Ascending aorta (tissue), 2 donors: ENCODE results near the gene PLEKHG7. TPM values are rescaled to one million over a fixed set of nuclear protein-coding genes. Genes with fewer than 3 reads are reported as not detected.

Experiments
- DNase-seq, 2 donors: peaks; one replicate each; pipeline ENCODE4 v3.0.0-alpha.2; 2019; ENCODE audit warnings: low spot score in 2 of 2
- H3K27ac ChIP-seq, 2 donors: fragments of 200-600 bp; sonication (generic); one replicate each; pipeline ENCODE4 v1.5.1; 2016 to 2017; ENCODE audit warnings: mild to moderate bottlenecking in 1 of 2
- H3K27me3 ChIP-seq: fragments of 200-600 bp; sonication (generic); one replicate; pipeline ENCODE4 v1.5.1; 2017
- H3K36me3 ChIP-seq, 2 donors: fragments of 200-600 bp; sonication (generic); one replicate each; pipeline ENCODE4 v1.5.1; 2016
- H3K4me1 ChIP-seq, 2 donors: fragments of 200-600 bp; sonication (generic); one replicate each; pipeline ENCODE4 v1.5.1; 2016 to 2017; ENCODE audit warnings: mild to moderate bottlenecking in 1 of 2
- H3K4me3 ChIP-seq, 2 donors: fragments of 200-600 bp; sonication (generic); one replicate each; pipeline ENCODE4 v1.5.1; 2016 to 2017; ENCODE audit warnings: mild to moderate bottlenecking in 1 of 2
- H3K9me3 ChIP-seq, 2 donors: fragments of 200-600 bp; sonication (generic); one replicate each; pipeline ENCODE4 v1.5.1; 2016
- CTCF ChIP-seq, 3 experiments: fragments of 200-600 bp in 2 of 3; fragments of 450-650 bp in 1 of 3; sonication (generic) in 2 of 3; IDR thresholded peaks; one replicate each; pipeline ENCODE4 v1.5.1; 2016 to 2019; ENCODE audit warnings: antibody characterized with exemption in 3 of 3, mild to moderate bottlenecking in 1 of 3, moderate library complexity in 1 of 3
- intact Hi-C: fragments of 100-400 bp; cut with DNase I; formaldehyde crosslinking; loops from one replicate; pipeline ENCODE4 v1.15.1; 2023
- total RNA-seq: library from RNA; depleted of rRNA; stranded (reverse); fragments of >200 nt; gene quantifications from one replicate; pipeline ENCODE4 v1.1.0, GENCODE V29; 2016

The PLEKHG7 gene
- total RNA-seq, 1 donor from 2014 or later, result not detected

- no peak for TF ChIP-seq CTCF (IDR thresholded peaks at IDR 0.05)
- no peaks in the 10 kb centered on the region for H3K4me1 ChIP-seq
- no peak for DNase-seq
- H3K27ac ChIP-seq, result no peak overlapping the region
- no peaks in the 10 kb centered on the region for H3K27me3 ChIP-seq
- intact Hi-C loops, result no loop called here
- no peak overlapping the region for H3K4me3 ChIP-seq
- H3K36me3 ChIP-seq, result no peaks in the 10 kb centered on the region
- no peaks in the 10 kb centered on the region for H3K9me3 ChIP-seq
Observed at GRCh38 chr12:92721656-92722055, 18.9 kb downstream of the PLEKHG7 start.

- H3K27ac ChIP-seq, result no peak overlapping the region
- no peaks in the 10 kb centered on the region for H3K27me3 ChIP-seq
- H3K9me3 ChIP-seq, result no peaks in the 10 kb centered on the region
- H3K36me3 ChIP-seq, result no peaks in the 10 kb centered on the region
- no peak for TF ChIP-seq CTCF (IDR thresholded peaks at IDR 0.05)
- no peak for DNase-seq
- H3K4me3 ChIP-seq, result no peak overlapping the region
- no peaks in the 10 kb centered on the region for H3K4me1 ChIP-seq
- intact Hi-C loops, result no loop called here
Observed at GRCh38 chr12:92722897-92723296, 20.1 kb downstream of the PLEKHG7 start.

- TF ChIP-seq CTCF (IDR thresholded peaks at IDR 0.05), result no peak
- no peak overlapping the region for H3K27ac ChIP-seq
- no peaks in the 10 kb centered on the region for H3K9me3 ChIP-seq
- H3K4me1 ChIP-seq, result no peaks in the 10 kb centered on the region
- intact Hi-C loops, result no loop called here
- DNase-seq, result no peak
- H3K36me3 ChIP-seq, result no peaks in the 10 kb centered on the region
- no peaks in the 10 kb centered on the region for H3K27me3 ChIP-seq
- H3K4me3 ChIP-seq, result no peak overlapping the region
Observed at GRCh38 chr12:92726850-92727249, 24.1 kb downstream of the PLEKHG7 start.

- Histone ChIP-seq H3K27ac (no peak overlapping the region), H3K9me3 (no peaks in the 10 kb centered on the region), H3K27me3 (no peaks in the 10 kb centered on the region), H3K36me3 (no peaks in the 10 kb centered on the region), H3K4me3 (no peak overlapping the region), H3K4me1 (no peaks in the 10 kb centered on the region)
- no peak for DNase-seq
- no peak for TF ChIP-seq CTCF (IDR thresholded peaks at IDR 0.05)
- intact Hi-C loops, result no loop called here
Observed at GRCh38 chr12:92729773-92730305, 27.1 kb downstream of the PLEKHG7 start.

- Histone ChIP-seq H3K27ac (no peak overlapping the region), H3K4me3 (no peak overlapping the region), H3K36me3 (no peaks in the 10 kb centered on the region), H3K9me3 (no peaks in the 10 kb centered on the region), H3K27me3 (no peaks in the 10 kb centered on the region), H3K4me1 (no peaks in the 10 kb centered on the region)
- intact Hi-C loops, result no loop called here
- TF ChIP-seq CTCF (IDR thresholded peaks at IDR 0.05), result no peak
- no peak for DNase-seq
Observed at GRCh38 chr12:92730758-92731157, 28.0 kb downstream of the PLEKHG7 start.

GRCh38 chr12:92732216-92732615, 29.4 kb downstream of the PLEKHG7 start:
- intact Hi-C loops, result no loop called here
- TF ChIP-seq CTCF (IDR thresholded peaks at IDR 0.05), result no peak
- Histone ChIP-seq H3K9me3 (no peaks in the 10 kb centered on the region), H3K27me3 (no peaks in the 10 kb centered on the region), H3K4me3 (no peak overlapping the region), H3K27ac (no peak overlapping the region), H3K36me3 (no peaks in the 10 kb centered on the region), H3K4me1 (no peaks in the 10 kb centered on the region)
- no peak for DNase-seq
